Eye (tissue), 1 donor: ENCODE results near the gene PROM2.
A peak's percentile ranks its signal among the peaks of the same experiment; 100 is the strongest.

ENCODE experiments used
- DNase-seq: peaks from one replicate; pipeline ENCODE4 v3.0.0-alpha.2; 2015

PROM2 gene

DNA sequence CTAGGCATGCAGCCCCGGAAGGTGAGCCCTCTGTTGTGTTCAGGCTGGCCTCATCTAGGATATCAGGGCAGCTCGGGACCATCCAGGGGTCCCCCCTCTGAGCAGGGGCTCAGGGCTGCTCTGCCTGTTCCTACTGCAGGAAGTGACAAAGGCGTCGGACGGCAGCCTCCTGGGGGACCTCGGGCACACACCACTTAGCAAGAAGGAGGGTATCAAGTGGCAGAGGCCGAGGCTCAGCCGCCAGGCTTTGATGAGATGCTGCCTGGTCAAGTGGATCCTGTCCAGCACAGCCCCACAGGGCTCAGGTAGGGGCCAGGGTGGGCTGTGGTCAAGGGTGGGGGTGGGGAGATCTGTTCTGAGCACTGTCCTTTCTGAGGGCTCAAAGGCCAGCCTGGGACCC, 36.0 kb downstream of the PROM2 start:
- DNase-seq: no peak

DNA sequence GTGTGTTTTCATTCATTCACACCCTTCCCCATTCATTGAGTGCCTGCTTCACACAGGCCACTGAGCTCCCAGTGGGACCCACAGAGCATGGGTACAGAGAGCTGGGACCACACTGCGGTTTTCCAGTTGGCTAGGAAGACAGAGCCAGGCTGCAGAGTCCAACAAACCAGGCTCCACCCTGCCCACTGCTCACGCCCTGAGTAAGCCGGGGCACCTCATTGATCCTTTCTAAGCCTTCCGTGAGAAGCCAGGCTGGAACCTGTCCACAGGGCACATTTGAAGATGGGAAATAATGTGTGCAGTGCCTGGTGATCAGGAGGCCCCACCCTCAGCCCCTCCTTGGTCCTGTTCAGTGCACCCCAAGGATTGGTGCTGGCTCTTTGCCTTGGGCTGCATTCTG, 36.4 kb downstream of the PROM2 start:
- no peak for DNase-seq

DNA sequence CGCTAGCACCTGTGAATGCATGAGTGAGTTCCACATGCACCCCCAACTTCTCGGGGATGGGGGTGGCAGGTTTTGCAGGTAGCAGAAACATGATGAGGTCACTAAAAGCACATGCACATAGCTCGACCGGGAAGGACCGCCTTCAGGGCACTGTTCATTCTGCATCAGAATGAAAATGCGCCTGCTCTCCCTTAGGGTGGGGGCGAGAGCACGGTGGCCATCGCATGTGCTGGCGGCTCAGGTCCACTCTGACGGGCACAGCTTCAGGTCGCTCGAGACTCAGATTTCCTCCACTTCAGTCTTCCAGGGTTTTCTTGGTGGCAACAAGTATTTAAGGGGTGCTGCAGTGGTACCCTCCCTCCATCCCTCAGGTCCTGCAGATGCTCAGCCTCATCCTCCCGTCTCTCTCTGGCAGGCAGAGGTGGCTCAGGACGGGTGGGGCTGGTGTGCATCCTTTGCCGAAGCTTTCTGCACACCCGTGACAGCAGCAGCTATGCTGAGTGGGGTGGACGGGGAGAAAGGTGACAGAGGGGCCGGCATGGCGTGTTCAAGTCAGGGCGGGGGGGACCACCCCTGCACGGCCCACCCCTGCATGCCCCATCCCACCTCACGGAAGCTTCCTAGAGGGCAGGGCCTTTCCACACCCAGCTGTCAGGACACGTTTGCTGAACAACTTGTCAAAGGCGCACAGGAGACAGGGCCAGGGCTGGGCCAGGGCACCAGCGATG, 37.7 kb downstream of the PROM2 start:
- no peak for DNase-seq

DNA sequence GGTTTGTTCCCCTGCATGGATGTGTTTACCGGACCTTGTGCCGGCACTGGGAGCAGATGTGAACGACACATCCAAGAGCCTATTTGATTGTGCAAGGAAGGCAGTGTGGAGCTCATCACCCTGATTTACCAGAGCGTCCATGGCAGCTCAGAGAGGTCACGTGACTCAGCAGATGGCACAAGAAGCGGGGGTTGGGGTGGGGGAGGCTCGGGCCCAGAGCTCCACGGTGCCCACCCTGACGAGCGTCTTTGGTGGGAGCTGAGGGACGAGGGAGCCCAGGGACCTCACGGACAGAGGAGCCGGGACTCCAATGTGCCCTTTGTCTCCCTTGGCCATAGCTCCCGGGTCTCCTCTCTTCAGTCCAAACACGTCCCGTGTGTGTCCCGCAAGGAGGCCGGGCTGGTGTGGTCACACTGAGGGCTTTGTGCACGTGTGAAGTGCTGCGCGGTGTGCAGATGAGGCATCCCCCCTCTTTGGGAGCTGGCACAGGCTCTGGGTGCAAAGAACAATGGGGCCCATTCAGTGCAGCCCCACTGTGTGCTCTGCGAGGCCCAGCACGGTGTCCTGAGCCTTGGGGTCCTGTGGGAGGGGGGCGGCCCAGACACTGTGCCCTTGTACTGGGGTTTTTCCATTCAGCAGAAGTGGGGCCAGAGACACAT, 38.4 kb downstream of the PROM2 start:
- DNase-seq: no peak

DNA sequence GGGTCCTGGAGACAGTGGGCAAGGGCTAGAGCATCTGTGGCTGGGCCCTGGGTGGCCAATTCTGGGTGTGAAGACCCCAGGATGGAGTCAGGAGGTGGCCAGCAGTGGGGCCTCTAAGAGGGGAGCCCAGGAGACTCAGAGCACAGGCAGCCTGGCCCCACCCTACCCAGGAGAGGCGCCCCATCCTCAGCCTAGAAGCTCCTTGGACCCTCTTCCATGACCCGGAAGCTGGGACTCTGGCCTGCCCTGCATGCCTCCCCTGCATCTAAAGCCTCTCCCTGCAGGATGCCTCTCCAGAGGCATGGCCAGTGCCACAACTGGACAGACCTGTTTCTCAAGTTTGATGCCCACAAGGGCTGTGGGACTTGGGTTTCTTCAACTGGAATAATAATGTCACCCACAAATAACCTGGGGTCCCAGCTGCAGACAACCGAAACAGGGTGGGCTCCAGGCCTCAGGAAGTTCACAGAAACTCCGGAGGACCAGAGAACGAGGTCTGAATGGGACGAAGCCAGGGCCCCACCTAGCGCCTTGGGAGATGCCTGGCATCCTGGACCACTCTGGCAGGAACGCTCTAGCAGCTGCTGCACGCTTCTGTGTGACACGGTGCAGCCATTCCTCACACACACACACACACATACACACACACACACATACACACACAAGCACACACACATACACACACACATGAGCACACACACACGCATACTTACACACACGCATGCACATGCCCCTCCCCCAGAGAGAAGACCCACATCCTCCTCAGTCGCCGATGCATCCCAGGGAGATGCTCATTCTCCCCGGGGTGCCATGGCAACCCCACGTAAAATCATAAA, 39.3 kb downstream of the PROM2 start:
- DNase-seq: no peak

DNA sequence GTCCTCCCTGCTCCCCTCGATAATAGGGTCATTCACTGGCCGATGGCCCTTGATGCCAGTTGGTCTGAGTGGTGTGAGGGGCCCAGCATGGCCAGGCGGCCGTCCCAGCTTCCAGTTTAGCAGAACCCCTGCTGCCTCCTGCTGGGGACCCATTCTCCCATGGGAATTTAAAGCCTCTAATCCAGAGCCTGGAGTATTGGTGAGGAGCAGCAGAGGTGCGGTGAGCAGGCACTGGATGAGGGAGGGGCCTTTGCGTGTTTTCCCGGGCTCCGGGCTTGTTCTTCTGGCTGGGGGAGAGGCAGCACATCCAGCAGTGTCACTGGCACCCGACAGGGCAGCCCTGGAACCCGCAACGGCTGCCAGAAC, 40.3 kb downstream of the PROM2 start:
- DNase-seq: no peak

DNA sequence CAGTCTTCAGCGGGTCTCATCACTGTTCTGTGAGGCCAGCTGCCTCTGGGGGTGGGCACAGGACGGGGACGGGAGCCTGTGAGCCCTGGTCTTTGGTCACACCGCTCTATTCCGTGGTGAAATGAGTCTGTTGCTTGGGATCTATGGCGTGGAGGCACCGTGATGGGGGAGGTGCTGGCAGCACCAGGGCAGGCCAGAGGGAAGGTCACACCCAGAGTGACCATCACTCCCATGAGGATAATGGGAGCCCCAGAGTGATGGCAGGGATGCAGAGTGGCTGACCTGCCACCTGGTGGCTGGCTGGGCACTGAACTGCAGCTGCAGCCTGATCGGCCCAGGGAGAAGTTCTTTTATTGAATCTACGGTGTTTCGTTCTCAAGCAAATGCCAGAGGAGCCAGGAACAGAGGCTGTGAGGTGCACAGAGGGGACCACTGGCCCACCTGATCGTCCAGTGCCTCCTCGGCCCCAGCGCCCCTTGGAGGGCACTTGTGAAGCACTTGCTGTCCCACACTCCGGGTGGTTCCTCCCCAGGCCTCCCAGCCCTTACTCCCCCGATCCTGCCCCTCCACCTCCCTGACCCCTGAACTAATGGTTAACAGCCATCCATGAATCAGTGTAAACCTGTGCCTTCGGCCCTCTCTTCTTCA, 40.8 kb downstream of the PROM2 start:
- DNase-seq: no peak

DNA sequence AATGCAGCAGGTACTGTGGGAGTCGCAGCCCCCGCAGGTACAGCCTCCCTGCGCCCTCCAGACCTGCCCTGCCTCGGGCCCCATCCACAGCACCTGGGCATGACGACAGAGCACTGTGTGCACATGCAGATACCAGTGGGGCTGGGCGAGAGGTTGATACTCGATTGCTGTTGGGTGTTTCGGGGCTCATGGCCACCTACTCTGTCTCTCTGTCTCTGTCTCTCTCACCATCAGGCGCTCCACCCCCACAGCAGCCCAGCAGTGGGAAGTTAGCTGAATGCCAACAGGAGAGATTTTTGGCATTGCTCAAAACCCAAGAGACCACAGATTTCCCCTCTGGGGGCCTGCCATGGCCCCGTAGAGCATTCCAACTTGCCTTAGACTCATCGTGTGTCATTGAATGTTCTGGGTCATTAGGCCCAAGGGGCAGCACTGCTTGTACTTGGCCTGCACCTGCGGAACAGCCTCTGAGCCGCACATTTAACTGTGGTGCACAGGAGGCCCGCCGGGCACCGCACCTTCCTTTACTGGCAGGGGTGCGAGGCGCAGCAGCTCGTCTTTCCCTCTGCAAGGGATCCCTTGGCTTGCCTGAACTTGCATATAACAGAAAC, 41.7 kb downstream of the PROM2 start:
- DNase-seq: no peak

DNA sequence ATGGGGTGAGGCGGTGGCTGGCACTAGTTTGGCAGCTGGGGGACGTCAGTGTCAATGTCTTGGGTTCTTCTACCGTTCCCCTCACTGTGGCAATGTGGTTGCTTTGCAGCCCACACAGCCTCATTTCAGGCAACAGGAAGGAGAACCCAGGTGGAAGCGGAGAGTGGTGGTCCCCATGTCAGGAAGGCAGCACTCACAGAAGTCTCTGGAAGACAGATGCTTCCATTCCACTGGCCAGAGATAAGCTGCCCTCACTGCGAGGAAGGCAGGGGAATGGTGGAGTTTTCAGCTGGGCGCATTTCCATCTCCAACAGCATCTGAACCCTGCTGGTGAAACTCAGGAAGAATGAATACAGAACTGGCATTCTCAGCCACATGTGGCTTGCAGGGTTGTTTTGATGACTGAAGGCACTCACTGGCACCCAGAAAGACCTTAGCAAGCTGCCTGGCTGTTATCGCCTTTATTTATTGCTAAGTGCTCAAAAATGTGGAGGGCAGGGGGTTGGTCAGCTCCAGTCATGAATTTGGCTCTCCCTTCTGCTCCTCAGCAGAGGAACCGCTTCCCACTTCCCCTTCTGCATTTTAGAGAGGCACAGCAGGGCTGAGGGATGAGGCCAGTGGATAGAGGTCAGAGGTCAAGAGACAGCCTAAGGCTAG, 42.3 kb downstream of the PROM2 start:
- DNase-seq: no peak

DNA sequence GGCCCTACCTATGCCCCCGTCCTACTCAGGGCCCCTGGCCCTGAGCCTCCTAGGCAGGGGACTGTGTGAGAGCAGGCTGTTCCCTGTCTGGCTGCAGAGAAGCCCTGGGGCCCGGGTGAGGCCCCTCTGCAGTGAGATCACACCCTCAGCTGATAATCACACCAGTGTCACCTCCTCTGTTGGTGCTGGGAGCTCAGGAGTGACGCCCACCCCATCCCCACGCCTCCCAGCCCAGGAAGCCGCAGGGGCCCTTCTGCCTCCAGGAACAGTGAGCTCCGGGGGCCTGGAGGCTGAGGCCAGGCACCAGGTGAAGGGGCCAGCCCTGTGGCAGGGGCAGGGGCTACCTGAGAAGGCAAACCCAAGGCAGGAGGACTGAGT, 42.9 kb downstream of the PROM2 start:
- no peak for DNase-seq

DNA sequence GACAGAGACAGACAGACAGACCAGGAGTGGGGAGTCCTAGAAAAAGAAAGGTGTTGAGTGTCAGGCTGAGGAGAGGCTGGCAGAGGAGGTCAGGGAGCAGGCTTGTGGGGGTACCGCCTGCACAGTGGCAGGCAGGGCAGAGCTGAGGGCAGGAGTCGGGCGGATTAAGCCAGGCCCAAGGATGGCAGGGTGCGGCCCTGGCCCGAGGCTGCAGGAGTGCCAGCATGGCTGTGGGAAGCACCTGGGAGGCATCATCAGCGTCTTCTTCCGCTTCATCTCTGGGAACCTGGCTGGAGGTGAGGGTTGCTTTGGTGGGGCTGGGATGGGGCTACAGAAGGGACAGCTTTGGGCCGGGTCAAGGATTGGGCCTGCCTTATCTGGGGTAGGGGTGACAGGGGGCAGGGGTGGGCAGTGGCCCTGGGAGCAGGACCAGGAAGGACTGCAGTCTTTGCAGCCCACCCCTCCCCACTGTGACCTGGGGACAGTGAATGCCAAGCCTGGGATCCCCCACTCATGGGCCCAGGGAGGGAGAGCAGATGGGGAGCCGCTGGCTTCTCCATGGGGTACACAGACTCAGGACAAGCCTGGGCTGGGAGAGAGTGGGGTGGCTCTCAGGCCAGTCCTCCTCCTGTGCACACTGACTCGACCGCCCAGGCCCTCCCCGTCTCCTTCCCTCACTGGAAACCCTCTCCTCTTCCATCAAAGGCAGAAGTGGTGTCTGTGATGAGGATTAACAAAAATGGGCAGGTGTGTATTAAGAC, 43.6 kb downstream of the PROM2 start:
- DNase-seq: no peak

DNA sequence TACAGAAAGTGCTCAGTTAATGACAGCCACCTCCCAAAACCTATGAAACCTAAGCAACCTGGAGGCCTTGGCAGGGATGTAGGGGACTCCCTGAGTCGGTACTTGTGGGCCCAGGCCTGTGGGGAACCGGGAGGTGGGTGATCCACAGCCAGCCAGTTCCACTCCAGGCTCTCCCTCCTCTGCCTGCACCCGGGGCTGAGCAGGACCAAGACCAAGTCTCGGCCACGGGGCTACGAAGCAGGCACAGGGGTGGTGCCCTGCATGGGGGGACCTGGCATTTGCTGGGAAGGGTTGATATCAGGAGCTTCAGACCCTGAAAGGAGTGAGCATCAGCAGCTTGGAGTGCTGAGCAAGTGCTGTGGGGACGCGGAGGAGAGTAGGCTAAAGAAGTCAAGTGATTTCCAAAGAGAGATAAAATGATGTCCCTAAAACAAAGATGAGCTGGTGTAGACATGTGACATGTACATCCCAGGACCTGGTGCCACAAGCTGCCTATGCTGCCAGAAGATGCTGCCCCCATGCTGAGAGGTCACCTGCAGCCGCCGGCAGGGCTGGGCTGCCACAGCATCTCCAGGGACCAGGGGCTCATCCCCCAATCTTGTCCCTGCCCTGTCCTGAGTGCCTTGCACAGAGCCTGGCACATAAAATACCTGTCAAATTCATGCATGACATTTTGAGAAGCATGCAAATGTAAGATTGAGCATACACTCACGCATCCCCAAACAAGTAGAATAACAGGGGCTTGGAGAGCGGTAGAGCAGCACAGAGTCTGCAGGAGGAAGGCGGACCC, 44.4 kb downstream of the PROM2 start:
- DNase-seq: no peak

DNA sequence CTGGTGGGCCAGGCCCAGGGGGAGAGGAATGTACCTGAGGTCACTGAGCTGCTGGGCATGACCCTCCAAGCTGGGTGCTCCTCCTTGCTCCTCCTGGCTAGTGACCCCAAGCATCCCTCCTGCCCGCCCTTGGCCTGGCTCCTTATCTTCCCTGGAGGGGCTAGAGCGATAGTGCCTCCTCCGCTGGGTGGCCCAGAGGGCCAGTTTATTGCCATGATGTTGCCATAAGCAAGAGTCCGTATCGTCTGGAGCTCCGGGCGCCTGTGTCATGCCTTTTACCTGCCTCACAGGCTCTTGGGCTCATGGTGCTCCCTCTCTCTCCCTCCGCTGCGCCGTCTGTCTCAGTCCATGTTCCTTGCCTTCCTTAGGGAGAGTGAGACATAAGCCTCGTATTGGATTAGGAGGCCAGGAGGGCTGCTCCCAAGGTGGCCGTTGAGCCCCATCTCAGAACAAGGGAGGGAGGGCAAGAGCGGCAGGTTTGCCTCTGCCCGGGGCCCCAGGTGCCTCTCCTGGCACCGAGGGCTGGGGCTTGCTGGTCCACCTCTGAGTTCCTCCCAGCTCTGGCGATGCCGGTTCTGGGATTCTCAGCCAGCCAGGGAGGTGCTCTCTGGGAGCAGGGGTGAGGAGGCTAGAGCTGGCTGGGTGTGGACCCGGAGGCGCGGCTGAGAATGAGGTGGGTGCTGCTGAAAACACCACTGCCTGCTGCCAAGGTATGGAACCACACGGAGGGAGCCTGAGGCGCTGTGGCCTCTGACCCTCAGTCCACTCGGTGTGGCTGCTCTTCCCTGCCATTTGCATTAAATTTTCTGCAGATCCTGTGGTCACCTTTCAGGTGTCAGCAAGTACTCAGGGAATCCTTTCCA, 45.5 kb downstream of the PROM2 start:
- no peak for DNase-seq

DNA sequence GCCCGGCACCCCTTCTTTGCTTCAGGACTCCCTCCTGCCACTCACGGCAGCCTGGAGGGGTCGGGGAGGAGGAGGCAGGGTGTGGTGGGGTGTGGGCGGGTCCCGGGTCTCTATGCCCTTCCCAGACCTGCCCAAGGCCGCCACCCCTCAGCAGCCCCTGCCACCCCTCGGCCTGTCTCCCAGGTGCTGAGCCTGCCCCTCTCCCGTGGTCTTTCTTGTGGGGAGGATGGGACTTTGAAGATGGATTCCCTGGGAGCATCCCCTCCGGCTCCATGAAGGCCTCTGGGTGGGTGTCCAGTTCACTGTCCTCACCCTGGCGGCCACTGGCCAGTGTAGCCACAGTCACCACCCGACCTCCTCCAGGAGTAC, 46.1 kb downstream of the PROM2 start:
- no peak for DNase-seq

DNA sequence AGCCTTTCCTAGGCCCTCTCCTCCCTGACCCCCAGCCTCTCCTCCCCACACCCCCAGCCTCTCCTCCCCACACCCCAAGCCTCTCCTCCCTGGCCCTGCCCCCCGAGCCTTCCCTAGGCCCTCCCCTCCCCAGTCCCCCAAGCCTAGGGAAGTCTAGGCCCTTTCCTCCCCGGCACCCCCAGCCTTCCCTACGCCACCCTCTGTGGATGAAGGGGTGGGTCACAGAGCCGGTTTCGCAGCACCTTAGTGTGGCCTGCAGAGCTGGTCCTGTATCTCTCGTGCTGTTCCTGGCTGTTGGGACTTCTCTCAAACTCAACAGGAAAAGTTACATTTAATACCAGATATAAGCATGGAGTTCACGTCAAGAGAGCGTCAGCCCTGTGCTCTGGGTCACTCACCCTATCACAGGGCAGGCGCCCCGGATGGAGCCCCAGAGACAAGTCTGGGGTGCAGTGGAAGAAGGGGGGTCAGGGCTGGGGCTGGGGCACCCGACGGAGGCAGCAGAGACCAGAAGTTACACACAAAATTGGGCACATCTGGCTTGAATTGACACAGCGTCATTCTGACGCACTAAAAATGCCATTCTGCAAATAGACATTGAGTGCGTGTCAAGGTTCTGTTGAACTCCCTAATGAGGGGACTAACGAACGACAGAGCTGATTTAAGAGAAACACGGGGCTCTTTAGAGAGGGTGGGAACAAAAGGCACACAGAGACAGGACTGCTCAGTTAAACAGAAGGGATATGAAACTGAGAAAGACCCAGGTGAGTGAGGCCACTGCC, 46.9 kb downstream of the PROM2 start:
- peak; percentile 65 for DNase-seq

DNA sequence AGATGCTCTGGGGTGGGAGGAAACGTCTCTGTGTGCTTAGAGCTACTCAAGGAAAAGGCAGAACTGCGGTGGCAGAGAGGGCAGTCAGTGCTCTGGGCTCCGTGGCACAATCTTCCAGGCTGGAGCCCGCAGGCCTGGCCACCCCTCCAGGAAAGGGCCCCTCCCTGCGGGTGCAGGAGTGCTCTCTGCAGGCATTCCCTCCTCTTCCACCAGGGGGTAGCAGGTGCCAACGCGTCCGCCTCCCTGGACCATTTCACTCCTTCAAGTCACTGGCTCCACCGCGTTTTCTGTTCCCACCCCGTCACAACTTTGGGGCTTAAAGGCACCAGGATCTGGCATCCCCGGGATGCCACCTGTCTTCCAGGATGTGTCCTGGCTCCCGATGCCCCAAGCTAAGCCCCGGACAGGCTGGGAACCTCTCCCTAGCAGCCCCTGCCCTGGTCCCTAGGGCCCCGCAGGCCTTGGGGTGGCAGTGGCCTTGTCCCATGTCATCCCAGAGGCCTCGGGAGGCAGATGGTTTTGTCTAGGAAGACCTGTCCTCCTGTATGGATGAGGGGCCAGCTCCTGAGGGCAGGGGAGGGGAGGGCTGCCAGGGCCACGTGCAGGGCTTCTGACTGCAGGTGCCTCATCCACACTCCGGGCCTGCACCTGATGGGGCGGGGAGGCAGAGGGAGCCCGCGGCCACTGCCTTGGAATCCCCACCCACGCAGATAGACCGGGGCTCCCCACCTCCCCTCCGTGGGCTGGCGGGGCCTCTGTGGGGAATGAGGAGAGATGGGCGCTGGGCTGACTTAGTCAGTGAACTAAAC, 49.3 kb downstream of the PROM2 start:
- no peak for DNase-seq

DNA sequence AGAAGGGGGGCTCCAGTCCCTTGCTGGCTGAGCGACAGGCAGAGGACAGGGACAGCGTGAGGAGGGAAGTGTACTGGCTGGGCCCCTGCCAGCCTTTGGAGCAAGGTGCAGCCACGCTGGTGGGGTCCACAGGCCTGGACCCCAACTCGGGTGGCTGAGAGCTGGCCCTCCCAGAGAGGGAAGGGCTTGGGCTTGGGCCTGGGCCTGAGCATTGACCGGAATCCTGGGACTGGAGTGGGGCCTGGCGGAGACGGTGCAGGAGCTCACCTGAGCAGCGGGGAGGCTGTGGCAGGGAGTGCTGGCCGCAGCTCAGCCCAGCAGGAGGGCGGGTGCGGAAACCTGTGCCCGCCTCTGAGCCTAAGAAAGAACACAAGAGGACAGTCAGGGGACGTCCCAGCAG, 50.8 kb downstream of the PROM2 start:
- DNase-seq: no peak
